ENCODE results near the gene DOC2B.

Gene DOC2B

DNA sequence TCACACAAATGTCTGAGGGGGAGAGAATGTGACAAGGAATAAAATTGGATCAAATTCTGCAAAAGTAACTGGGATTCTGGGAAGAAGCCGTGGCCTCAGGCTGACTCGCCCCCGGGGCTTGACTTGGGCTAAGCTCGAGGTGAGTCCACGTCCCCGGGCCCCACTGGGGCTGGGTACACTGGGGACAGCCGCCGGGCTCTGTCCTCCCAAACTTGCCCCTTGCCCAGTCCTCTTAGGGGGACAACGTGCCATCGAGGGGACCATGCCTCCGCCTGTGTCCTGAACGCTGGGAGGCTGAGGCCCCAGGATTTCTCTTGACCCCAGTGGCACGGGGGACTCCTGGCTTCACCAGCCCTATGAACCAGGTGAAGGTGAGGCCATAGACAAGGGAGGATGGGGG, 21.1 kb downstream of the DOC2B start:
- DNase-seq = no peak

DNA sequence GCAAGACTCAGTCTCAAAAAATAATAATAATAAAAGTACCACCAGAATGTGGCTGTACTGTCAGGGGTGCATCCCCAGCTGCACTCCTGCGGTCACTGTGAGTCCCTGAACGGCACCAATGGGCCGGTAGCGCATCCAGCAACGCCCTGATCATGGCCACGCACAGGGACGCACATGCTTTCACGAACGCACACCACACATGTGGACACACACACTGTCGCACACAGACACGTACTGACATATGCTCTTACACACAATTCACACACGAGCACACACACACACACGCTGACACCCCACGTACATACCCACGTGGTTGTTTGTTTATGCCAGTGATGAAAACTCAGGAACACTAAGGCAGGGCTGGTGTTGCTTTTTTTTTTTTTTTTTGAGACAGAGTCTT, 21.8 kb downstream of the DOC2B start:
- no peak for DNase-seq

- DNase-seq = no peak
Observed at GRCh38 chr17:158379-158778, 23.1 kb downstream of the DOC2B start.

- no peak for DNase-seq
Observed at GRCh38 chr17:157901-158300, 23.5 kb downstream of the DOC2B start.

DNA sequence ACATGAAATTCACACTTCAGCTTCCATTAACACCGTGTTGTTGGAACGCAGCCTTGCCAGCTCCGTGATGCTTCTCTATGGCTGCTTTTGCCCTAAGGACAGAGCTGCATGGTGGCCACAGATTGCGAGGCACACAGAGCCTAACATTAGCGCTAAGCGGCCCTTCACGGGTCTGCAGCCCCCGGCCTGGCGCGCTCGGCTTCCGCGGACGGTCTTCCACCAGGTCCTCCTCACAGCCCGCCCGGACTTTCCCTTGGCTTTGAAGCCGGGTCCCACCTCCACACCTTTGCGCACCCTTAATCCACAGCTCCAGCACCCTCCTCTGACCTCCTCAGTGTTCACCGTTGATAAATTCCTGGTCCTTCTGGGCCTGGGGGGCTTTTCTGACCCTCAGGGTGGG, 24.5 kb downstream of the DOC2B start:
- DNase-seq = no peak

DNA sequence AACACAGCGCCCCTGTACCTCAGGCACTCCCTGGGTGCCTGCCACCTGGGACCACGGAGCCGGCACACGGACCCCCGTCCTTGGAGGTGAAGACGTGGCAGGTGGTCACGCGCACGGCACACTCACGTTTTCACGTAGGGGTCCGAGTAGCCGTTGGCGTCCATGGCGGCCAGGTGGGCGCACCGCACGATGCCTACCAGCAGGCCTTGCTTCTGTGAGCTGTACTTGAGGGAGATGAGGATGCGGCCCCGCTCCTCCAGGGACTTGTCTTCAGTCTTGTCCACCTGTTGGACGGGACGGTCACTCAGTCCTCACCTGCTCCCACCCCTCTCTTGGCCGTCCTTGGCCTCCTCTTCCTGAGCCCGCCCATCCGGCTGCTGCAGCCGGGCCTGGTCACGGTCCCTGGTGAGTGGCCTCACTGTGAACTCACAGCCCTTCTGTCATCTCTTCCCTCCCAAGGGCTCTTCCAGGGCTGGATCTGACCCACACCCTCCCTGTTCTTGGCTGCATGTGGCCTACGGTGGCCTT, 25.3 kb downstream of the DOC2B start:
- no peak for DNase-seq

- no peak for DNase-seq
Observed at GRCh38 chr17:155576-155975, 25.9 kb downstream of the DOC2B start.

GRCh38 chr17:153851-154250, 27.6 kb downstream of the DOC2B start:
- DNase-seq = no peak

DNA sequence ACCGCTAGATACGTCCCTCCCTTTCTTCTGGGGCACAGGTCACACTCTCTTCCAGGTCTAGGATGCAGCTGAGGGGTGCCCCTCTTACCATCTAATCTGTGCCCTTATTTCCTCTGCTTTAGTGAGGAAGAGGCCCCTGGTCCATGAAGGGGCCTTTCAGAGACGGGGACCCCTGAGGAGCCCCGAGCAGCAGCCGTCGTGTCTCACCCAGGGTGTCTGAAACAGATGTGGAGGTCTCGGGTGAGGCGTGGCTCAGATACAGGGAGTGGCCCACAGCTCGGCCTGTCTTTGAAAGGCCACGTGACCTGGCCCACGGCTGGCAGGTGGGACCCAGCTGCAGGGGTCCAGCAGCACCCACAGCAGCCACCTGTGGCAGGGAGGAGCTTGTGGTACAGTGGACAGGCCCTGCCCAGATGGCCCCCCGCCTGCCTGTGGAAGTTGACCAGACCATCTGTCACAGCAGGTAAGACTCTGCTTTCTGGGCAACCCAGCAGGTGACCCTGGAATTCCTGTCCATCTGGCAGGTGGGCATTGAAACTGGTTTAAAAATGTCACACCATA, 28.5 kb downstream of the DOC2B start:
- DNase-seq = no peak

DNA sequence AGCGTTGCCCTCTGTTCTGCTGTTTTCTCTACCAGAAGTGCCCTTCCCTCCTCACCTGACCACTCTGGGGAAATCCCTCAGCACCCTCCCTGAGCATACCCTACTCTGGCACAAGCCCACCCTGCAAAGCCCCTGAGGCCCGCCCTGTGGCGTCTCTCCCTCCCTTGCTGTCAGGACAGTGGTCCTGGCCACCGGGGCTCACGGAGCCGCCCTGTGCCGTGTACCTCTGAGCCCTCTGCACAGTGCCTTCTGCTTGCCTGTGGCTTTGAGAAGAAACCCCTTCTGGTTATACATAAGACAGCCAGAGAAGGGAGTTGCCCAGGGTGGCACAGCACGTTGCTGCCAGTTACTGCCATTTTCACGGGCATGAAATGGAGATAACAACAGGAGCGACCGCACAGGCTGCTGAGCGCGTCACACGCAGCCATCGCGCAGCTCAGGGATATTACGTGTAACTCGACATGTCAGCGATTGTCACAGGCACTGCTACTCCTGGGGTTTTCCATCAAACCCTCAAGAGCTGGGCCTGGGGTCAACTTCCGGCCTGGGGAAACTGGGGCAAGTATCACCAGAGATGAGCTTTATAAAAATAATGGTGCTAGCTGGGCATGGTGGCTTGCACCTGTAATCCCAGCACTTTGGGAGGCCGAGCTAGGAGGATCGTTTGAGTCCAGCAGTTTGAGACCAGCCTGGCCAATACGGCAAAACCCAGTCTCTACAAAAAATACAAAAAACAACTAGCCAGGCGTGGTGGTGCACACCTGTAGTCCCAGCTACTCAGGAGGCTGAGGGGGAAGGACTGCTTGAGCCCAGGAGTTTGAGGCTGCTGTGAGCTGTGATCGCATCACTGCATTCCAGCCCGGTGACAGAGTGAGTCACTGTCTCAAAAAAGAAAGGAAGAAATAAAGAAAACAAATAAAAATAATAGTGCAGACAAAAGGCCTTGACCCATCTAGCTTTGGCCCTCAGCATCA, 29.3 kb downstream of the DOC2B start:
- no peak for DNase-seq

GRCh38 chr17:151004-151403, 30.4 kb downstream of the DOC2B start:
- no peak for DNase-seq

DNA sequence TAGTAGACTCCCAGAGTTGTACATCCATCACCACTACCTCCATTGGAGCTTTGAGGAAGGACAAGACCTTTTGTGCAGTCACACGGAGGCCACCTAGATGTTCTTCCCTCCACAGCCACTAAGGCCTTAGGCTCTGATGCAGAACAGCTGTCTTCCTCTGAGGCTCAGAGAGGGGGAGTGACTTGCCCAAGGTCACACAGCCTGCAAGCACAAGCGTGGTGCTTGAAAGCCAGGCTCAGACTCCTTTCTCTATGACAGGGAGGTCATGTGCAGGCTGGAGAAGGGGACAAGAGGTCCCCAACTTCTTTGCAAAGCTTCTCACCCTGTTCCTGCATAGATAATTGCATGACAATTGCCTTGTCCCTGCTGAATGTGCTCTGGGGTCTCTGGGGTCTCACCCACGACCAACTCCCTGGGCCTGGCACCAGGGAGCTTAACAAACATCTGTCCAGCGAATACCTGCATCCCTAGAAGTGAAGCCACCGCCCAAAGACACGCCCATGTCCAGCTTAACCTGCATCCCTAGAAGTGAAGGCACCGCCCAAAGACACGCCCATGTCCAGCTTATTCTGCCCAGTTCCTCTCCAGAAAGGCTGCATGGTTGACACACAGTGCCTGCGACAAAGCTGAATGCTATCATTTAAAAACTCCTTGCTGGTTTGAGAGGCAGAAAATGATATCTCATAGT, 31.4 kb downstream of the DOC2B start:
- DNase-seq = no peak

GRCh38 chr17:149231-149630, 32.2 kb downstream of the DOC2B start:
- no peak for DNase-seq

- no peak for DNase-seq
Observed at GRCh38 chr17:148757-149156, 32.7 kb downstream of the DOC2B start.

DNA sequence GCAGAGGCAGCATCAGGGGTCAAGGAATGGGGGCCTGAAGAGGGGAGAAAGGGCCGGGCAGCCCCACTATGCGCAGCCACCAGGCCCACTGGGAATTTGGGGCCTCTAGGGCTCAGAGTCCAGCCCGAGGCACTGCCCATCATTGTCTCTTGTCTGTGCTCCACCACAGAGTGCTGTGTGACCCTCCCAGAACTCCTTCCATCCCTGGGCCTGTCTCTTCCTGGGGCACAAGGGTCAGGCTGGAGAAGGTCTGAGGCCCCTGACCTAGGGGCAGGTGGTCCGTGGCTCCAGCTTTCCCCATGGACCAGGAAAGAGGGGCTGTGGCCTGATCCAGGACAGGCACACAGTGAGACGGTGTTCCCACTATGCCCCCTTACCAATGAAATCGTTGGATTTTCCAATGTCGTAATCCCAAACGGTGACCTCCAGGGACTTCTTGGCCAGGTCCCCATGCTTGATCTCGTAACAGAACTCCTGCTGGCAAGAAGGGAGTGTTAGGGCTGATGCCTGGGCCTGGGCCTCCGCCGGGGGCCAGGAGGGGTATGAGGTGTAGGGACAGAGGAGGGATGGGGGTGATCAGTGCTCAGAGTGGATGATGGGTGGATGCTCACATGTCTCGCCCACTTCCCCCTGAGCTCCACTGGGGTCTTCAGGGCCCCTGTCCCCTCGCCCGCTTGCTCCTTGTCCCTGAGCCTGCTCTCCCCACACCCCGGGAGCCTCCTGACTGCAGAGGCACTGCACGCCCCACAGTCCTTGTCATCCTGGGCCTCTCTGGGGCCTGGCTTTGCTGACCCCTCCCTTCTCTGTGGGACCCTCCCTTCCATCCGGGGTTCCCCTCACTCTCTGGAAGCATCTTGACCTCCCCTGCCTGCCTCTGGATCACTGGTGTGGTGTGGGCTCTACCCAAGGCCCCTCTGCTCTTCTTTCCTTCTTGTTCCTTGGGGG, 33.4 kb downstream of the DOC2B start:
- no peak for DNase-seq

- DNase-seq = no peak
Observed at GRCh38 chr17:146983-147761, 34.3 kb downstream of the DOC2B start.

- no peak for DNase-seq
Observed at GRCh38 chr17:146546-146945, 34.9 kb downstream of the DOC2B start.

- DNase-seq = no peak
Observed at GRCh38 chr17:145671-146541, 35.5 kb downstream of the DOC2B start.

GRCh38 chr17:144936-145670, 36.3 kb downstream of the DOC2B start:
- DNase-seq = no peak

DNA sequence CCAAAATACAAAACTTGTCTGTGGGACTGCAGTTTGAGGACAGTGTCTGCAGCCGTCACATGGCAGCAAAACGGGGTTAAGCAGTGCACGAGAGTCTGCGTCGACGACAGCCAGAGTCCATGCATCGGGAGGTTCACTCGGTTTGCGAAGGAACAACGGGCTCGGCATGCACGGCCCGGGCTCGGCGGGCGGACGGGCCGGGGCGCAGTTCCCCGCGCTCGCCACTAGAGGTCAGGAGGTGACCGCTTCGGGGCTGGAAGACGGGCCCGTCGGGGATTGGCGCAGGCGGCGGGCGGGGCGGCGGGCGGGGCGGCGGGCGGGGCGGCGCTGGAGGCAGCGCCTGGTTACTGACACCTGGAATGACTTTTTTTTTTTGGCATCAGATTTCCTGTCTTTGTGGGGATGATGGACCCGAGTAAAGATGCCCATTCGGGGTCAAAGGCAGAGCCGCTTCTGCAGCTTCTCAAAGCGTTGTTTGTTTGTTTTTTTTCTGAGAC, 37.6 kb downstream of the DOC2B start:
- peak; percentile 81 for DNase-seq
